Measurements from ENCODE around the gene IRAK2. TPM values are rescaled to one million over a fixed set of nuclear protein-coding genes. Genes with fewer than 3 reads are reported as not detected.
A peak's percentile ranks its signal among the peaks of the same experiment; 100 is the strongest.
"Not testable (repeated sequence)": the region's sequence is repeated elsewhere in the genome, so short reads cannot be mapped to it uniquely, and the experiment has no call there.

IRAK2 gene
- total RNA-seq, result 4.5 TPM

- DNase-seq (ENCODE audit: low spot score), result peak; percentile 85
Observed at GRCh38 chr3:10164546-10165393, at the start of gene IRAK2. TSS of gene IRAK2 (plus strand) at chr3:10164919. CDS start at chr3:10164955, 36 bp downstream.

GRCh38 chr3:10115326-10116137 lies 49.2 kb upstream of the IRAK2 start, which contains the start of gene BRK1:
TSS of gene BRK1 (plus strand) at chr3:10115675. CDS start at chr3:10115702, 27 bp downstream.
- DNase-seq (ENCODE audit: low spot score) (peak; percentile 95), ATAC-seq (peak; percentile 99)

More at GRCh38 chr3:10164546-10165393, at the start of gene IRAK2:
- ATAC-seq, result peak; percentile 97

GRCh38 chr3:10116138-10116460 lies 48.6 kb upstream of the IRAK2 start:
- no peak for DNase-seq (ENCODE audit: low spot score)
- peak; percentile 15 for ATAC-seq

- ATAC-seq, result no peak
- DNase-seq (ENCODE audit: low spot score), result no peak
Observed at GRCh38 chr3:10116928-10117327, 47.8 kb upstream of the IRAK2 start.

- ATAC-seq (no peak), DNase-seq (ENCODE audit: low spot score) (no peak)
Observed at GRCh38 chr3:10119376-10119775, 45.3 kb upstream of the IRAK2 start.

- no peak for ATAC-seq
- DNase-seq (ENCODE audit: low spot score), result no peak
Observed at GRCh38 chr3:10121064-10121463, 43.7 kb upstream of the IRAK2 start.

GRCh38 chr3:10122724-10123123 lies 42.0 kb upstream of the IRAK2 start:
- ATAC-seq, result no peak
- DNase-seq (ENCODE audit: low spot score), result no peak

GRCh38 chr3:10135872-10136271 lies 28.8 kb upstream of the IRAK2 start:
- not testable (repeated sequence) for DNase-seq (ENCODE audit: low spot score); ATAC-seq

GRCh38 chr3:10136426-10137005 lies 28.2 kb upstream of the IRAK2 start:
- DNase-seq (ENCODE audit: low spot score), result no peak
- no peak for ATAC-seq

GRCh38 chr3:10137178-10137577 lies 27.5 kb upstream of the IRAK2 start:
- ATAC-seq (no peak), DNase-seq (ENCODE audit: low spot score) (no peak)

- ATAC-seq (no peak), DNase-seq (ENCODE audit: low spot score) (no peak)
Observed at GRCh38 chr3:10140996-10141546, 23.6 kb upstream of the IRAK2 start.

GRCh38 chr3:10142707-10143560 lies 21.8 kb upstream of the IRAK2 start:
- no peak for DNase-seq (ENCODE audit: low spot score)
- ATAC-seq, result no peak

- DNase-seq (ENCODE audit: low spot score) (no peak), ATAC-seq (no peak)
Observed at GRCh38 chr3:10145685-10146084, 19.0 kb upstream of the IRAK2 start.

GRCh38 chr3:10149226-10149625 lies 15.5 kb upstream of the IRAK2 start:
- no peak for DNase-seq (ENCODE audit: low spot score)
- ATAC-seq, result no peak

- DNase-seq (ENCODE audit: low spot score), result no peak
- no peak for ATAC-seq
Observed at GRCh38 chr3:10150987-10151386, 13.7 kb upstream of the IRAK2 start.

GRCh38 chr3:10154335-10155122 lies 10.2 kb upstream of the IRAK2 start:
- DNase-seq (ENCODE audit: low spot score) (no peak), ATAC-seq (no peak)

- DNase-seq (ENCODE audit: low spot score) (no peak), ATAC-seq (no peak)
Observed at GRCh38 chr3:10155123-10155472, 9.6 kb upstream of the IRAK2 start.

GRCh38 chr3:10155658-10156057 lies 9.1 kb upstream of the IRAK2 start:
- ATAC-seq (no peak), DNase-seq (ENCODE audit: low spot score) (no peak)

- DNase-seq (ENCODE audit: low spot score) (no peak), ATAC-seq (no peak)
Observed at GRCh38 chr3:10157031-10157430, 7.7 kb upstream of the IRAK2 start.

- DNase-seq (ENCODE audit: low spot score); ATAC-seq: not testable (repeated sequence)
Observed at GRCh38 chr3:10158555-10158954, 6.2 kb upstream of the IRAK2 start.

Data from left lobe of liver (tissue), 2 donors.